Heart left ventricle (tissue), 13 donors: ENCODE results near the gene TMLHE.
"Not testable (repeated sequence)": the region's sequence is repeated elsewhere in the genome, so short reads cannot be mapped to it uniquely, and the experiment has no call there.

Experiments
- POLR2A ChIP-seq, 2 donors: fragments of 450-650 bp; IDR thresholded peaks; one replicate each; pipeline ENCODE4 v1.6.1; 2017; ENCODE audit warnings: antibody characterized with exemption in 2 of 2, mild to moderate bottlenecking in 2 of 2, moderate library complexity in 2 of 2
- TF ChIP-seq, protein P1 (sequence below), 12 donors: fragments of 200-600 bp; sonication (generic) in 4 of 12; IDR thresholded peaks; one replicate each; pipeline versions ENCODE4 v1.5.0 to v1.8.0; 2018 to 2022; ENCODE audit warnings: antibody characterized with exemption in 12 of 12, mild to moderate bottlenecking in 5 of 12
- donor health status: ischemic (EF 13 %, LVEDD 7.1; RV severe dilation, severe dysfunction).
- donor health status: DM: no; HTN: yes; CAD: no.
- donor health status: DM: no; HTN: no; CAD: no.
- donor health status: ischemic (EF 25% LVEDD 6.9; RV normal size, moderate dysfunction).
- donor health status: ischemic (EF 25% LVEDD 5.7; RV mildly dilated, moderate dysfunction).
- donor health status: ischemic (EF 35%, LVEDD 5.7; RV mildly dilated, moderate dysfunction).
- donor health status: nonischemic (EF 11% LVEDD 7.7; RV severe dilation, severe dysfunction).
- donor health status: DM: yes; HTN: yes; CAD: no.
- donor health status: PGD.
- donor health status: ischemic (EF 29% LVEDD 5.4; RV normal size, mild dysfunction).
- donor health status: nonischemic (EF 23%, LVEDD 6.1; RV moderate dilation, normal function).

DNA sequence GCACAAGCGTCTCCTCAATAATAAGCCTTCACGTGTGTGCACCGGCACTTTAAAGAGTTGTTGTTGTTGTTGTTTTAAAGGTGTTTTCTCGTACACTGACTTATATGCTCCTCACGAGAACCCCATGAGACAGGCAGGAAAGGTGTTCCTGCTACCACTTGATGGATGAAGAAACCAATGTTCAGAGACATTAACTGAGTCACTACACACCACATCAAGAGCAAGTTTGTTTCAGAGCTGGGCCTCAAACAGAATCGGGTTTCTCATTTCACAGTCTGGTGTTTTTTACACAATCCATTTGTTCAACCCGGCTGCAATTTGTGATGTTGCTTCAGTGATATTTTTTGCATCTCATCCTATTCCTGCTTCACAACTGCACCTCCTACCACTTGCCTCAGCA, 135.6 kb downstream of the TMLHE start:
- not testable (repeated sequence) for TF ChIP-seq POLR2A (IDR thresholded peaks at IDR 0.05)
- TF ChIP-seq, protein P1, sequence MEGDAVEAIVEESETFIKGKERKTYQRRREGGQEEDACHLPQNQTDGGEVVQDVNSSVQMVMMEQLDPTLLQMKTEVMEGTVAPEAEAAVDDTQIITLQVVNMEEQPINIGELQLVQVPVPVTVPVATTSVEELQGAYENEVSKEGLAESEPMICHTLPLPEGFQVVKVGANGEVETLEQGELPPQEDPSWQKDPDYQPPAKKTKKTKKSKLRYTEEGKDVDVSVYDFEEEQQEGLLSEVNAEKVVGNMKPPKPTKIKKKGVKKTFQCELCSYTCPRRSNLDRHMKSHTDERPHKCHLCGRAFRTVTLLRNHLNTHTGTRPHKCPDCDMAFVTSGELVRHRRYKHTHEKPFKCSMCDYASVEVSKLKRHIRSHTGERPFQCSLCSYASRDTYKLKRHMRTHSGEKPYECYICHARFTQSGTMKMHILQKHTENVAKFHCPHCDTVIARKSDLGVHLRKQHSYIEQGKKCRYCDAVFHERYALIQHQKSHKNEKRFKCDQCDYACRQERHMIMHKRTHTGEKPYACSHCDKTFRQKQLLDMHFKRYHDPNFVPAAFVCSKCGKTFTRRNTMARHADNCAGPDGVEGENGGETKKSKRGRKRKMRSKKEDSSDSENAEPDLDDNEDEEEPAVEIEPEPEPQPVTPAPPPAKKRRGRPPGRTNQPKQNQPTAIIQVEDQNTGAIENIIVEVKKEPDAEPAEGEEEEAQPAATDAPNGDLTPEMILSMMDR (IDR thresholded peaks at IDR 0.05) = not testable (repeated sequence)
